NT2/D1 (cell line): ENCODE measurements around the gene THYN1.

Experiments used
- YY1 ChIP-seq: IDR thresholded peaks from 2 replicates; pipeline ENCODE4 v1.6.1; 2011; ENCODE audit not compliant: insufficient read length, insufficient read depth
- ZNF274 ChIP-seq: IDR thresholded peaks from 2 replicates; pipeline ENCODE4 v1.6.1; 2011; ENCODE audit warnings: mild to moderate bottlenecking, low read depth, low read length

DNA sequence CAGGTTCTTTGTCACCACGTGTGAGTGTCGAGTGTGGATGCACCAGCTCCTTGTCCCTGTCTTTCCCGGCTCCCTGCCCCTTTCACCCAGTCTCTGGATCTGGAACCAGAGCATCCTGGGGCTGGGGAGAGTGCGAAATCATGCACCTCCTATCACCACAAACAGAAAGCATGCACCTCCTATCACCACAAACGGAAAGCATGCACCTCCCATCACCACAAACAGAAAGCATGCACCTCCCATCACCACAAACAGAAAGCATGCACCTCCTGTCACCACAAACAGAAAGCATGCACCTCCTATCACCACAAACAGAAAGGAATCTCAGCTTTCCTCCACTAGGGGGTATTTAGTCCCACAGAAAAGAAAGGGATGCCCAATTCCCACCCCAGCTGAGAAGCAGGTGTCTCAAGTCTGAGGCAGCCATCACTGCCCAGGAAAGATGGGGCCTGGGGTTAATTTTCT, 17.1 kb upstream of the THYN1 start:
- TF ChIP-seq YY1, result no peak
- TF ChIP-seq ZNF274, result no peak
